PFSK-1 (cell line): Measurements from ENCODE around the gene SORL1-AS1.

Experiments used
- FOXP2 ChIP-seq: optimal IDR thresholded peaks from 2 replicates; pipeline ENCODE3; 2011; ENCODE audit warnings: borderline replicate concordance, control low read depth, inconsistent platforms; ENCODE audit not compliant: insufficient read depth; ENCODE audit errors: extremely low read length, extremely low read depth
- POLR2AphosphoS5 ChIP-seq: IDR thresholded peaks from 2 replicates; pipeline ENCODE4 v1.6.1; 2012; ENCODE audit warnings: low read depth, mild to moderate bottlenecking, control low read depth, low read length, moderate library complexity
- SIN3A ChIP-seq: IDR thresholded peaks from 2 replicates; pipeline ENCODE4 v1.6.1; 2012; ENCODE audit warnings: mild to moderate bottlenecking, low read length, moderate library complexity, borderline replicate concordance; ENCODE audit not compliant: insufficient read depth
- TAF1 ChIP-seq: IDR thresholded peaks from 2 replicates; pipeline ENCODE4 v1.6.1; 2012; ENCODE audit warnings: low read length, control low read depth, borderline replicate concordance; ENCODE audit not compliant: insufficient read depth
- TF ChIP-seq, protein P1 (sequence below), 2 experiments: IDR thresholded peaks; 2 replicates each; pipeline versions ENCODE4 v1.6.1 to v1.8.0; 2011 to 2012; ENCODE audit warnings: low read depth in 2 of 2, low read length in 2 of 2, control low read depth in 1 of 2, inconsistent platforms in 1 of 2, mild to moderate bottlenecking in 1 of 2, moderate library complexity in 1 of 2; ENCODE audit not compliant: insufficient read depth in 1 of 2

SORL1-AS1 gene

DNA sequence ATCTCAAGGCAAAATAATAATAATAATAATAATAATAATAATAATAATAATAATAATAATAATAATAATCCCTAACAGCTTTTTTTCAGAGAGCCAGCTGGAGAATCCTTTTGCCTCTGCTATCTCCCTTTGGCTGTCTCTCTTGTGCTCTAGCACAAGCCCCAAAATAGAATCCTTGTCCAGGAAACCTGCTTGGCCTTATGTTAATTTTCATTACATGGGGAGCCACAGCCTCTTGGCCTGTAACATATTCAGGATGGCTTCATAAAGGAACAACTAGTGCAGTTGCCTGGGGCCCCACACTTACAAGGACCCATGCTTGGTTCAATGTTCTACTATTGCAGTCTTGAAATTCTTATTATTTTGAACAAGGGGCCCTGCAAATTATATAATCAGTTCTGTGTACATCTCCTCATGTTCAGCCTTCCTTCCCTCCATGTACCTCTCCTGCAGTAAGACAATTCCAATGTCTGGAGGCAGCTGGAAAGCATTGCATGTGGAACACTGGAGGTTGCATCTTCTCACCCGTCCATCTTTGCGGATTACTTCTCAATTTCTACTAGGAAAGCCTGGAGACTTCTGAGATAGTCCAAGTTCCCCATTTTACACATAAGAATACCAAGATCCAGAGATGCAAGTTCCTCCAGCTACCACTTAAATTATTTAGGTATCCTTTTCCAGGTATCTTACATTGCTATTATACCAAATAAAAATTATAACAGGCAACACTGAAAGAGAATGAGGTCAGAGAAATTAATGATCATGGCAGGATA is 38.4 kb downstream of the SORL1-AS1 start:
- TF ChIP-seq, protein P1, sequence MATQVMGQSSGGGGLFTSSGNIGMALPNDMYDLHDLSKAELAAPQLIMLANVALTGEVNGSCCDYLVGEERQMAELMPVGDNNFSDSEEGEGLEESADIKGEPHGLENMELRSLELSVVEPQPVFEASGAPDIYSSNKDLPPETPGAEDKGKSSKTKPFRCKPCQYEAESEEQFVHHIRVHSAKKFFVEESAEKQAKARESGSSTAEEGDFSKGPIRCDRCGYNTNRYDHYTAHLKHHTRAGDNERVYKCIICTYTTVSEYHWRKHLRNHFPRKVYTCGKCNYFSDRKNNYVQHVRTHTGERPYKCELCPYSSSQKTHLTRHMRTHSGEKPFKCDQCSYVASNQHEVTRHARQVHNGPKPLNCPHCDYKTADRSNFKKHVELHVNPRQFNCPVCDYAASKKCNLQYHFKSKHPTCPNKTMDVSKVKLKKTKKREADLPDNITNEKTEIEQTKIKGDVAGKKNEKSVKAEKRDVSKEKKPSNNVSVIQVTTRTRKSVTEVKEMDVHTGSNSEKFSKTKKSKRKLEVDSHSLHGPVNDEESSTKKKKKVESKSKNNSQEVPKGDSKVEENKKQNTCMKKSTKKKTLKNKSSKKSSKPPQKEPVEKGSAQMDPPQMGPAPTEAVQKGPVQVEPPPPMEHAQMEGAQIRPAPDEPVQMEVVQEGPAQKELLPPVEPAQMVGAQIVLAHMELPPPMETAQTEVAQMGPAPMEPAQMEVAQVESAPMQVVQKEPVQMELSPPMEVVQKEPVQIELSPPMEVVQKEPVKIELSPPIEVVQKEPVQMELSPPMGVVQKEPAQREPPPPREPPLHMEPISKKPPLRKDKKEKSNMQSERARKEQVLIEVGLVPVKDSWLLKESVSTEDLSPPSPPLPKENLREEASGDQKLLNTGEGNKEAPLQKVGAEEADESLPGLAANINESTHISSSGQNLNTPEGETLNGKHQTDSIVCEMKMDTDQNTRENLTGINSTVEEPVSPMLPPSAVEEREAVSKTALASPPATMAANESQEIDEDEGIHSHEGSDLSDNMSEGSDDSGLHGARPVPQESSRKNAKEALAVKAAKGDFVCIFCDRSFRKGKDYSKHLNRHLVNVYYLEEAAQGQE (IDR thresholded peaks at IDR 0.05; ENCODE audit: insufficient read depth in 1 of 2, low read depth in 2 of 2, low read length in 2 of 2) = no peak
- TF ChIP-seq FOXP2 (no peak), TAF1 (no peak), SIN3A (no peak), POLR2AphosphoS5 (no peak)

DNA sequence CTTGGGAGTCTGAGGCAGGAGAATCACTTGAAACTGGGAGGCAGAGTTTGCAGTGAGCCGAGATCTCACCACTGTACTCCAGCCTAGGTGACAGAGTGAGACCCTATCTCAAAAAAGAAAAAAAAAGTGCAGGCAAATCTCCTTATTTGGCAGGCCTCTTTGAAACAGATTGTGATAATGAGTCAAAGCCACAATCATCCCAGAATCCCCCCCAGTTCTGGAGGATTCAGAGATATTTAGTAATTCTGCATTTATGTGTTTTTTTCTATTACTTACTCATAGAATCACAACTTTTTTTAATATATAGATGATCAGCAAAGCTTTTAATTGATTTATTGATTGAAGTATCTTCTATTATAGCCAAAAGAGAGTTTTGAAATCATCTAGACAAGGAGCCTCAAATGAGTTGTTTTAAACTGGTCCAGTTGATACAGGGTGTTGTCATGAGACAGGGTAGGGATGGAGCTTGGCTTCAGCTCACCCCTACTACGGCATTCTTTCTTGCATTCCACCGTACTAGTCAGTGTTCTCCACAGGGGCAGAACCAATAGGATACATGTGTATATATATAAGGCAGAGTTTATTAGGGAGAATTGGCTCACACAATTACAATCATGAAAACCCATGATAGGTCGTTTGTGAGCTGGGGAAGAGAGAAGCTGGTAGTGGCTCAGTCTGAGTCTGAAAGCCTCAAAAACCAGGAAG is 39.9 kb downstream of the SORL1-AS1 start:
- TF ChIP-seq POLR2AphosphoS5 (no peak), TAF1 (no peak), SIN3A (no peak), FOXP2 (no peak)
- TF ChIP-seq, protein P1 (IDR thresholded peaks at IDR 0.05; ENCODE audit: insufficient read depth in 1 of 2, low read depth in 2 of 2, low read length in 2 of 2) = no peak

DNA sequence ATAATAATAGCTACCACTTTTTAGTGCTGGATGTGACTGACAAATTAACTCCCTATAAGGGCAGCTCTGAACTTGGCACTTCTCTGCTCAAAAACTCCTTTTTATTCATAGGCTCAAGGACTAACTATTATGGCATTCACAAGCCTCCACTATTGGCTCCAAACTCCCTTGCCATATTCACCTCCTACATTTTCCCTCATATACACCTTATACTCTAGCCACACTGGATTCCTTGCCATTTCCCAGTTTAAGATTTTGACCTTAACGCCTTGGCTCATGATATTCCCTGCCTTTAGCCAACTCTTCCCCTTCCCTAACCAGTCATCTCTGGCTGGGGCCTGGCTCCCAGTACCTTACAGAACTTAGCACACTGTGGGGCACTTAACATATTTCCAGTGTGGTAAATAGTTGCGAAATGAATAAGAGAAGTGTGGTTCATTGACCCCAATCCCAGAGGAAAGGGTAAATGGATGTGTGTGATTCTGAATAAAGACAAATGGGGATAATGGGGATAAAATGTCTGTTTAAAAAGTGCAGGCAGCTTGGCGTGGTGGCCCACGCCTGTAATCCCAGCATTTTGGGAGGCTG is 40.7 kb downstream of the SORL1-AS1 start:
- TF ChIP-seq FOXP2 = no peak
- TF ChIP-seq TAF1 = no peak
- no peak for TF ChIP-seq POLR2AphosphoS5

DNA sequence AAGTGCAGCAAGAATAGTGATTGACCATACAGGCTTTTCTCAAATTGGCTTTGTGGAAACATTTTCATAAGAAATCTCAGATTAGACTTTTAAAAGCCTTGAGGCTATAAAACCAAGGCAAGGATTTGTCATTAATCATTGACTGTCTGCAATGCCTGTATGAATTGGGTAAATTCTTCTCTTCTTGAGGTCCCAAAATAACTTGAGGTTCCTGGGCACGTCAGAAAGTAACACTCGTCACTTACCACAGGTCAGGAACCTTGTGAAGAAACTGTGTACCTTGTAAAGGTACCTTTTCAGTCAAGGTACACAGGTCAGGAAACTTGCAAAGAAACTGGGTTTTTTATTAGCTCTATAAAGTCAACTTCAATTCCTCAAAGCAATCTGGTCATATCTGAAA is 43.9 kb downstream of the SORL1-AS1 start:
- TF ChIP-seq FOXP2 (no peak), POLR2AphosphoS5 (no peak), SIN3A (no peak), TAF1 (no peak)
- TF ChIP-seq, protein P1 (IDR thresholded peaks at IDR 0.05; ENCODE audit: insufficient read depth in 1 of 2, low read depth in 2 of 2, low read length in 2 of 2) = no peak

DNA sequence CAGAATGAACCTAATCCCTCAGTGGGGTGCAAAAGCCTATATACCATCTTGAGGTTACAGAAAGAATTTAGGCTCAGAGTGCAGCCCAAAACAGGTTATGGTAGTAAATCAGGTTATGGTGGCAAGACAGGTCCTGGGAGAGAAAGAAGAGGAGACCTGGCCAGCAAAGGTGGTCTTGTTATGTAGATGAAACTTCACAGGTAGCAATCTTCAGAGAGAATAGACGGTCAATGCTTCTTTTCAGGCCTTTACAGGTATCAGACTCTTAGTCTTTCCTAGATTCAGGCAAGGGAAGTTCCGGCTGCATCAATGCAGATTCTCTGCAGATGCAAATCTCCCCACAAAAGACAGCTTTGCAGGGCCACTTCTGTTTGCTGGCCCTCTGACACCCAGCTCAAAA is 46.5 kb downstream of the SORL1-AS1 start:
- TF ChIP-seq SIN3A (no peak), POLR2AphosphoS5 (no peak), TAF1 (no peak), FOXP2 (no peak)
- TF ChIP-seq, protein P1 (IDR thresholded peaks at IDR 0.05; ENCODE audit: insufficient read depth in 1 of 2, low read depth in 2 of 2, low read length in 2 of 2) = no peak
